TTC549 (cell line): Measurements from ENCODE around the gene DDX51.
"Not testable (repeated sequence)": the region's sequence is repeated elsewhere in the genome, so short reads cannot be mapped to it uniquely, and the experiment has no call there.

Experiments
- FAIRE-seq: peaks from 2 replicates; lab custom pipeline; 2012; peaks lifted over from hg19 to GRCh38; lab: Jason Lieb, UNC

Gene DDX51

DNA sequence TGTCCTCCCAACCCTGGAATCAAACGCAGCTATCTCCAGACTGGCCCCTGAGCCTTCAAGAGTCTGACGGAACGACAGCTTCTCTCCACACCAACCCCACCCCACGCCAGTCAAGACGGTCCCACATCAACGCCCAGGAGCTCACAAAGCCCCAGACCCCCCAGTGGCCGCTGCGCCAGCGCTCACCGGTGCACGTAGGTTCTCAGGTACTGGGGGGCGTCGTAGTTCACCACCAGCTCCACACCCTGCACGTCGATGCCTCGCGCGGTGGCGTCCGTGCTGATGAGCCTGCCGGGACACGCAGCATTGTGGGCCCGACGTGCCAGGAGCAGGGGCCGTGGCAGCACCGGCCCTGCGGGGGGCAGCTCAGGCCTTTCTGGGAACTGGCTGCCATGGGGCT, 4.2 kb downstream of the DDX51 start:
- no peak for FAIRE-seq

DNA sequence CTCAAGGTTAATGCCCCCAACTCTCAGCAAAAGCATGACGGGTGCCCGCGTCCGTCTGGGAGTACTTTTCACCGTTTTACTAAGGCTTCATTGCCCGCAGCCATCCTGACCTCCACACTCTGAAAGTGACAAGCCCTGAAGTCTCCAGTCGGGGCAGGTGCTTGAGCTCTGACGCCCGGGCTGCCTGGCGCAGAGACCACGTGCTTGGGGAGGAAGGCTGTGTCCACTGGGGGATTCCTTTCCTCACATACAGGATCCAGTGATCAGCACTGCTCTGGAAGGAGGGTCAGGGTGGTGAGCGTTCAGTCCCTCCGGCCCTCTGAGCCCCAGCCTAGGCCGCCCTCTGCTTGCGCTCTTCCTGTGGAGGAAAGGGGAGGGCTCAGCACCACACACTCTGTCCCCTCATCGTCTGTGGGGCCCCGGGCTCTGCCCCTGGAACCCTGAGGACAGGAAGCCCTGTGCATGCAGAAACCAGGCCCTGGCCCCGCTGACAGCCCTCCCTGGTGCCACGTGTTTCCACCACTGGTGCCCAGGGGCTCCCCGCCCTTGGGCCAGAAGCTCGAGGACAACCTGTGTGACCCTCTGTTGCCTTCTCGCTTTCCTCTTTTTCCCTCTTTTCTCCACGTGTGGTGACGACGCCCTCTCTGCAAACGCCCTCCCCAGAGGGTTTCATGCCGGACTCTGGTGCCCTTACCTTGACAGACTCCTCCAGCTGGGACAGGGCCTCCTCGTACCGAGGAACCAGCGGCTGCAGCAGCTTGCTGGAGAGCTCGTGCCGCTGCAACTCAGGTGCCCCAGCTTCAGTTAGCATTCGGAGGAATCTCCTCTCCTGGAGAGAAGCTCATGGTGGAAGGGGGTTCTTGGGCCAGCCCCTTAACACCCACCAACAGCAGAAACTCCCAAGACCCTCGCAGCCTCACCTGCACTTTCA, 4.9 kb downstream of the DDX51 start:
- no peak for FAIRE-seq

DNA sequence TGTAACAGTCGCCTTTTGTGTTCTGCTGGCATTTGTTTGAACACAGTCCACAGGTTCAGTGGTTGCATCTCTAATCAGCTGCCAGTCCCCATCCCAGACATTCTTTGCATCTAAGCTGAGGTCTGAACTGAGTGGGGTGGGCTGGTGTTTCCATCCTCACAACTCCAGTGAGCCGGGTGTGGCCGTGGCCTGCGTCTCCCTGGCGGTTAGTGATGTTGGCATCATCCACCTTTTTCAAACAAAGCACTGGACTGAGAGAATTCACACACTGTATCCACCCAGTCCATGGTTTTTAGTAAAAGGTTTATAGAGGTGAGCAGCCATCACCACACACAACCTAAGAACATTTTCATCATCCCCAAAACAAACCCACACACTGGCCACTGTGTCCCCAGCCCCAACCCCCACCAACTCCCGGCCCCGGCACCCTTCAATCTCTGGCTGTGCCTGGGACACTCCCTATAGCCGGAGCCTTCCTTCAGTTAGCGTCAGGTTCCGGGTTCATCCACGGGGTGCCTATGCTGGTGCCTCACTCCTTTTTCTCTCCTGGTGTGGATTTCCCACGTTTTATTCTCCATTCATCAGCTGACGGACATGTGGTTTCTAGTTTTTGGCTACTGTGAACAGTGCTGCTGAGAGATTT, 6.5 kb downstream of the DDX51 start:
- FAIRE-seq = no peak

DNA sequence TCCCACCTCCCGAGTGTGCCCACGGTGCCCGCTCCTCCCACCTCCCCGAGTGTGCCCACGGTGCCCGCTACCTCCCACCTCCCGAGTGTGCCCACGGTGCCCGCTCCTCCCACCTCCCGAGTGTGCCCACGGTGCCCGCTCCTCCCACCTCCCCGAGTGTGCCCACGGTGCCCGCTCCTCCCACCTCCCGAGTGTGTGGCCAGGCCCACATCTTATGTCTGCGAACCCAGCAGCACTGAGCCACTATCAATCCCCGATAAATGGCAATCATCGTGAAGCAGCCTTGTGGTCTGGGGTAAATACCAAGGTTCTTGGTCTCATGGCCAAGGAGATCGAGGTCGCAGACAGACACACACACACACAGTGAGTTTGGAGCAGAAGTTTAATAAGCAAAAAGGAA, 7.9 kb downstream of the DDX51 start:
- not testable (repeated sequence) for FAIRE-seq

DNA sequence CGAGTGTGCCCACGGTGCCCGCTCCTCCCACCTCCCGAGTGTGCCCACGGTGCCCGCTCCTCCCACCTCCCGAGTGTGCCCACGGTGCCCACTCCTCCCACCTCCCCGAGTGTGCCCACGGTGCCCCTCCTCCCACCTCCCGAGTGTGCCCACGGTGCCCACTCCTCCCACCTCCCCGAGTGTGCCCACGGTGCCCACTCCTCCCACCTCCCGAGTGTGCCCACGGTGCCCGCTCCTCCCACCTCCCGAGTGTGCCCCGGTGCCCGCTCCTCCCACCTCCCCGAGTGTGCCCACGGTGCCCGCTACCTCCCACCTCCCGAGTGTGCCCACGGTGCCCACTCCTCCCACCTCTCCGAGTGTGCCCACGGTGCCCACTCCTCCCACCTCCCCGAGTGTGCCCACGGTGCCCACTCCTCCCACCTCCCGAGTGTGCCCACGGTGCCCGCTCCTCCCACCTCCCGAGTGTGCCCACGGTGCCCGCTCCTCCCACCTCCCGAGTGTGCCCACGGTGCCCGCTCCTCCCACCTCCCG, 9.4 kb downstream of the DDX51 start:
- FAIRE-seq = not testable (repeated sequence)

DNA sequence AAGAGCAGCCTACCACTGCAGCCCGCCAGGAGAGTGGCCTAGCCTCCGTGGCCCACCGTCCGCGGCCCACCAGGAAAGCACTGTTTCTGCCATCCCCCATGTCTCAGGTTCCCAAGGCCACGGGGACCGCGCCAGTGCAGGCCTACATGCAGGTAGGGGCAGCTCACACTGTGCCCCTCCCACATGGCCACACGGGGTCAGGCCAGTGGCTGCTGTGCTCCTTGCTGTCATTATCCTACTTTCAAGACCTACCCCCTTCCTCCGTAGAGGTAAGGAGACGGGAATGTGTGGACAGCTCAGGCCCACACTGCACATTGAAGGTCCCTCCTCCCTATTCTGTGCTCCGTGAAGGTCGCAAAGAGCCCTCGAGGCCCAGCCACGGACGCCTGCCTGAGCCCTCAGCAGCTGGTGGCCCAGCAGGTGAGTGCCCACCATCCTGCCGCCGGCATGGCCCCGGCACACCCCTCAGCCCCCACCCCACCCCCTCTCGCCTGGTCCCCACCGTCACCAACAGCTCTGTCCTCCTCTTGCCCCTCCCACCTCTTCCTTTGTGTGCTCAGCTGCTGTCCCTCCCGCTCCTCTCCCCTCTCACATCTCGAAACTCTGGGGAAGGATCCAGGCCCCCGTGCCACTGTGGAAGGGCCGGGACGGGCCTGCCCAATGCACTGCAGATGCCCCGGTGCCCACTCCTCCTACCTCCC, 10.0 kb downstream of the DDX51 start:
- no peak for FAIRE-seq

DNA sequence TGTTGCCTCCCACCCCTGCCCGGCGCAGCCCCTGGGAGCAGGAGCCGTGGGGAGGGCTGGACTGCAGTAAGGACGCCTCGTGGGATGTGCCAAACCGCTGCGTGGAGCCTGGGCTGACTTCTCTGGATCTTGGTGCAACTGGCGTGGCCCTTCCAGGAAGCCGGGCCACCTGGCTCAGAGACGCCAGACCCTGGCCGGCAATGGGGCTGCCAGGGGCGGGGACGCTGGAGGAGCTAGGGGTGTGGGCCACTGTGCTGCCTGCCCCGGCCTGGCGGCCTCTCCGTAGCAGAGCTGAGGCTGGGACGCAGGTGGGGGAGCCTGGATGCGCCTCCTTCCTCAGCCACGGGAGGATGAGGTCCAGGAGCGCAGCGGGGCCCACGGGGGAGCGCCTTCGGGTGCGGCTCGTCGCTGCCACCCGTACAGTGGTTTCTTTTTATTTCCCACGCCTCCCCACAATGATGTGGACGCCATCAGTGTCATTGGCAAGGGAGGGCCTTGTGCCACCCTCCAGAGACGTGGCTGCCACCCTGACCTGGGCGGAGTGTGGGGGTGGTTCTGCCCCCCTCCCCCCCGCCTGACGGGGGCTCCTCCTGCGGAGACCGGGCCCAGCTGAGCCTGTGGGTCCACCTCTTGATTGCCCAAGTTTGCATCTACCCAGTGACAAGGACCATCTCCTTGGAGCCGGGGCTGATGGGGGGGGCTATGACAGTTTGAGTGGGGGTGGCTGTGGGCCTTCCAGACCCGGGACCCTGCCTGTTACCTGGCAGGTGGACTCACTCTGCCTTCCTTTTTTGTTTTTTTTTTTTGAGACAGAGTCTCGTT, 11.3 kb downstream of the DDX51 start:
- no peak for FAIRE-seq

DNA sequence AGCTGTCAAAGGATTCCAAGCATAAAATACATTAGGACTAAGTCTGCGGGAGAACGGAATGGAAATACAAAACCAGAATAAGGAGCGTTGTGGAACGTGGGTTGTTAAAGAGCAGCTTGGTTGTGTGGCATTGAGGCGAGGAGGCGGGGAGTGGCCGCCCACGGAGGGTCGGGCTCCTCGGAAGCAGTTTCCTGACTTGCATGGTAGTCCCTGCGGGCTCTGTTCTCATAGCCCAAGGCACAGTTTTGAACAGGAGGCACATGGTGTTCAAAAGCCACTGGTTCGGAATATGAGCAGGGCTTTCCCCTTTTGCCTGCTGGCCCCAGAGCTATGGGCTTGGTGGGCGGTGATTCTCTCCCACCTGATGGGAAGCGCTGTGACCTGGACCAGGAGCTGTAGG, 12.2 kb downstream of the DDX51 start:
- no peak for FAIRE-seq

DNA sequence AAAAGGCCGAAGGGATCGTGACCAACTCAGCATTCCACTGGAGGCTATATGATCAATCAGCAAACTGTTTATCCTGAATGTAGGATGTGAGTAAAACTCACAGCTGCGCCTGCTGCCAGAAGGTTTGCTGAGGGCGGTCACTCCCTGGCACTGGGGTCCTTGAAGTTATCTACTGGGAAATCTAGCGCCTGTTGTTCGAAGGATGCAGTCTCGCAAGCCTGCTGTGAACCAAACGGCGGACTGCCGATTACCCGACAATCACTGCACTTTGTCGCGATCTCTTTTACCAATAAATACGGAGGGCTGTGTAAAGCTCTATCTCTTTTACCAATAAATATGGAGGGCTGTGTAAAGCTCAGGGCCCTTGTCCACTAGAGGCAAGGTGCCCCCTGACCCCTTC, 12.9 kb downstream of the DDX51 start:
- FAIRE-seq = no peak

DNA sequence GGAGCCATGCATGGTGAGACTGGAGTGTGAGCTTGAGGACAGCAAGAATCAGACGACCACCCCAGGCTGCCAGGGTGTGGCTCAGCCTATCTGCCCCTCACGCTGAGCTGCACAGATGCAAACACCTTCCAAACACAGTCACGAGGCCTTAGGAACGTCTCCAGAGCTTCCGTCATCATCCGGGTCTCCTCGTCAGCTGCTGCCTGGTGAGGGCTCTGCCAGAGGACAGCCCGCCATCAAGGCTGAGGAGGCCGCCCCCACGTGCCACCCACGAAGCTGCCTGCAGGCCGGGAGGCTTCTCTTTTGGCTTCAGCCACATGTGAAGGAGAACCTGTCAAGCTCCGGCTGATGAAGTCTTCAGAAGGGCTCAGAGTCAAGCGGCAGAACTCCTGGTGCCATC, 13.4 kb downstream of the DDX51 start:
- no peak for FAIRE-seq

DNA sequence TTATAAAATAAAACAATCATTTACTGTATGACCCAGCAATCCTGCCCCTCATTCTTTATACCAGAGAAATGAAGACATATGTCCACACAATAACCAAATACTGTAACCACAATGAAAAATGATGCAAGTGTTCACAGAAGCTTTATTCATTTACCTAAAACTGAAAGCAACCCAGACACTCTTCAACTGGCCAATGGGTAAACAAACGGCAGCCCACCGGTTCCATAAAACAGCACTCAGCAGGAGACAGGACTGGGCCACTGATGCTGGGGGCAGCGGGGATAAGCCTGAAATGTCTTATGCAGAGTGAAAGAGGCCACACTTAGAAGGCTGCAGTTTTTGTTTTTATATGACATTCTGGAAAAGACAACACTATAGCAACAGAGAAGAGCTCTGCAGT, 15.1 kb downstream of the DDX51 start:
- no peak for FAIRE-seq

DNA sequence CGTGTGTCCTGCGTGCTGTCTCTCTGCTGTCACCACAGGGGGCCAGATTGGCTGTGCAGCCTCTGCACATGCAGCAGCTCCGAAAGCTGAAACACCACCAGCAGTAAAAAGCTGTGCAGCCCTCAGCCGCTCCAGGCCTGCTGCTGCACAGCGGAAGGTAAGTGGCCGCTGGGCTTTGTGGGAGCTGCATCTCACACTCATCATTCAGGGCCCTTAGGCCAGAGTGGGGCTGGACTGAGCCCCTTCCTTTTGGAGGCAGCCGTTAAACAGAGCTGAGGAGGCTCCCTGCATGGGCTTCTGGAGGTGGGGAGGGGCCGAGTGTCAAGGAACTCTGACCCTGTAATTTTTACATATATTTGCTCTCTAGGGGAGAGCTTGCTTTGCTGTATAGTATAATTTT, 17.1 kb downstream of the DDX51 start:
- FAIRE-seq = no peak

DNA sequence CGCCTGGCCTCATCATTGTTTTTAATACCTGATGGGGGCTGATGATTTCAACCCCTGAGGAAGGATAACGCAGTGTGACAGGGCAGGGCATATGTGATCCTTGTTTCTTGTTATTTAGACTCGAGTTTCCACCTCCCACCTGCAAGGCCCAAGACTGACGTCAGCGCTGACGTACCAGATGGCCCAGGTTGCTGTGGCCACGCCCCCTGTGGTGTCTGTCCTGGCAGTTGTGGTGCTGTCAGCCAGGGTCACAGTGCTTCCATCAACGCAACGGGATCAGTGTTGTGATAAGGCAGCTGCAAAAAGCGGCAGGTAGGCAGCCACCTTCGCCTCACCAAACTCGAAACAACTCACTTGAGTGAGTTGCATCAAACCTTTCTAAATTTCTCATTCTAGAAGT, 18.4 kb downstream of the DDX51 start:
- FAIRE-seq = no peak

DNA sequence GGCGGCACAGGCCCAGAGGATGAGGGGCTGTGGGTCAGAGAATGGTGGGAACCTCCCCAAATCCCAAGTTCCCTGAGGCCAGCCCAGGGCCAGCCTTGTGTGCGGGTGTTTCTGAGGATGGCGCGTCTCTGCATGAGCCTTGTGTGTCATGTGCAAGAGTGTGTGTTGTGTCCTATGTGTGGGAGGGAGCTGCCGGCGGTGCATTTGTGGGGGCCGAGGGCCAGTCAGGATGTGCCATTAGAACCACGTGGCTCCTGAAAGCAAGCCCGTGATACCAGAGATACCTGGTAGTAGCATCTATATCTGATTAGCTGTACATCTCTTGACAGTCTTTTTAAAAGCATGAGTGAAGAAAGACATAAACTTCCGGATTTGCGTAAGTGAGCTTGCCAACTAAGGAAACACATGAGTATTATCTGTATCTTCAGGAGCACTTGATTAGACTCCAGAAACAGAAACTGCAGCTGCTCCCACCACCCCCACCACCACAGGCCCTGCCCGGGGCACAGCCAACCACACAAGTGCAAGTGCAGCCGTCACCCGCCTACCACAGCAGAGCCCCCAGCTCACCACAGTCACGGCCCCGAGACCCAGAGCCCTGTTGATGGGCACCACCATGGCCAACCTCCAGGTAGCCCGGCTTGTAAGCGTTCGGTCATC, 19.2 kb downstream of the DDX51 start:
- no peak for FAIRE-seq

DNA sequence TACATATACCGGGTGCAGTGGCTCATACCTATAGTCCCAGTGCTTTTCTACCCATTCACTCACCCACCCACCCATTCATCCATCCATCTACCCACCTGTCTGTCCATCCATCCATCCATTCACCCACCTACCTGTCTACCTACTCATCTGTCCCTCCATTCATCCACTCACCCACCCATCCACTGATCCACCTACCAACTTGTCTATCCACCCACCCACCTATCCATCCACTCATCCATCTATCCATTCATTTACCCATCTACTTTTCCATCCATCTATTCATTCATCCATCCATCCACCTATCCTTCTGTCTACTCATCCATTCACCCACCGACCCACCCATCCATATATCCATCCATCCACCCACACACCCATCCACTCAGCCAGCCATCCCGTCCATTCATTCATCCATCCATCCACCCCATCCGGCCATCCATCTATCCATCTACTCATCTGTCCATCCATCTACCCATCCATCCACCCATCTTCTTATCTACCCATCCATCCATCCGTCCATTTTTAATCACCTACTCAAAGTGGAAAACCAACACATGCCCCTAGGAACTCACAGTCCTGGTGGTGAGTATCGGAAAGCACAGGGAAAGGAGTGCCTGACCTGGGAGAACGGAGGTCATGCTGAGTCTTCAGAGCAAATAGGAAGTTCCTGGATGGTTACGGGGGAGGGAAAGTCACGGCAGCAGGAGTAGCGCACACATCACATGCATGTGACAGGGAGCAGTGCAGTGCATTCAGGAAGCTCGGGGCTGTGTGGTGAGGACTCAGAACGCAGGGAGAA, 20.0 kb downstream of the DDX51 start:
- no peak for FAIRE-seq

DNA sequence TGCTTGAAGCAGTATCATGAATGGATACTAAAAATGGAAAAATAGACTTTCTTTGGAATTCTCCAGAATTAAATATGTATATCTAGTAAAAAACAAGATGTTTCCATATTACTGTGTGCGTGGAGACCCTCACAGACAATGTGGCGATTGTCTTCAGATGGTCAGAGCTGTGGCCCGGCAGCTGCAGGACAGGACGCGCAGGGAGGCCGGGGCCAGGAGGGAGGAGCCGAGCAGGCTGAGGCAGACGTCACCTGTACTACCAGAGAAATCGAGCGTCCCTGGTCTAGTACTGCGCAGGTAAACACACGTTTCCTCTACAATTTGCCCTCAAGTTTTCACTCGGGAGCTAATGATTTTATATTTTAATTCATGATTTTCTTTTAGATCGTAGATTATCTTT, 22.8 kb downstream of the DDX51 start:
- no peak for FAIRE-seq

DNA sequence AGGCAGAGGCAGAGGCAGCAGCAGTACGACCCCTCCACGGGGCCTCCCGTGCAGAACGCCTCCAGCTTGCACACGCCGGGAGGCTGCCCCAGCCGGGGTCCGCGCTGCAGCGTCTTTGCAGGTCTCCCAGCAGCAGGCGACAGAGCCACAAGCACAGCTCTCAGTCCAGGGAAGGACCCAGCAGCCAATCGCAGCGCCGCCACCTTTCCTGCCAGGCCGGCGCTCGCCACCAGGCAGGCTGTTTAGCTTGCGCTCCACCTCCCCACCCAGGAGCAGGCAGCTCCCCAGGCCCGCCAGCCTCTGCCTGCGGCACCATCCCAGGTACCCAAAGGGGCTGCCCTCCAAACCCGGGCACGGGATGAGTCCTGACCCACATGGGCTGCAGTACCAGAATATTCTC, 25.2 kb downstream of the DDX51 start:
- no peak for FAIRE-seq

DNA sequence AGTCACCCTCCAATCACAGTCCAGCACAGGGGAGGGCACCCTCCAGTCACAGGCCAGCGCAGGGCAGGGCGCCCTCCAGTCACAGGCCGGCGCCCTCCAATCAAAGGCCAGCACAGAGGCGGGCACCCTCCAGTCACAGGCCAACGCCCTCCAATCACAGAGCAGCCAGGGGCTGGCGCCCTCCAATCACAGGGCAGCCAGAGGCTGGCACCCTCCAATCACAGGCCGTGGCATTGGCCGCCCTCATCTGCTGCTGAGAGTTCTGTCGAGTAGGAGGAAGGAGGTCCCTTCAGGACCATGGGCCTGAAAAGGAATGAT, 26.6 kb downstream of the DDX51 start:
- no peak for FAIRE-seq

DNA sequence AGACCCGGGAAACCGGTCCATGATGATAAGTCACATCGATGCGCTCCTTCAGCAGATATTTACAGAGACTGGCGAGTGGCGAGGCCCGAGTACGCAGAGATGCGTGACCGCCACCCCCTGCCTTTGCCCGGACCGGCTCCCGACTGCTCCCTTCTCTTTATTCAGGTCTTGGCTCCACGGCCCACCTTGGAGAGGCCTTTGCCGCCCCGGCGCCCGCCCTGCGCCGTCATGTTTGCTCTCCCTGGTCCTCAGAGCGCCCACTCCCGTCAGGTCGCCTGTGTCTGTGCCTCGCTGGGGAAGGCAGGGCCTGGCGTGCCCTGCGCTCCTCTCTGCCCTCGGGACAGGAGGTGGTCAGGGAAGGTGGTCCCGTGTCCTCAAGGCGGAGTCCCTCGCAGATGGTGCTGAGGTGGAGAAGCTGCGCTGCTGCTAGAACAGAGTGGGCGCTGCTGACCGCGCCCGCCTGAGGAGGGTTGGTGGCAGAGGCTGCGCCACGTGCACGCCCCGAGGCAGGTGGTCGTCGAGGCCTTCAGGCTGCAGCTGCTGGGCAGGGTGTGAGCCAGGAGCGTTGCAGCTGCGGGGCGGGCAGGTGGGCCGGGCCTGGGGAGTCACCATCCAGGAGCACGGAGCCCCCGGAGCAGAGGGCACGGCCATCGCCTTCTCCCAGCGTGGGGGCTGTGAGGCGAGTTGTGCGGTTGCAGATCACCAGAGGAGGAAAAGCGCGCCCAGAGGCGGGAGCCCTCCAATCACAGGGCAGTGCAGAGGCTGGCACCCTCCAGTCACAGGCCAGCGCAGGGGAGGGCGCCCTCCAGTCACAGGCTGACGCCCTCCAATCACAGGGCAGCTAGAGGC, 27.2 kb downstream of the DDX51 start:
- FAIRE-seq = no peak

DNA sequence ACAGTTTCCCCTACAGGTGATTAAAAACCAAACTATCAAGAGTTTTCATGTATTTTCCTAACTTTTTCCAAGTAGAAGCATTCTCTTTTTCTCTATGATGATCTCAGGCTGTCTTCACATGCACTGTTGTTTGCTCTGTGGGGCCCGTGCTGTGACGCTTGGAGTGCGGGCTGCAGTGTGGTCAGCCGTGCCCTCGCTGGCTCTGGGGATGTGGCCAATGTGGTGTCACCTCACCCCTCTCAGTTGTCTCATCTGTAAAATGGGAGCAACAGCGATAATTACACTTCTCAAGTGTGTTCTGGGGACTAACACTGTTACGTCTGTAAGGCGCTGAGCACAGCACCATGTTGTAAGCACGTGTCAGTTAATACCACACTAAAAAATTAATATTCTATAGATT, 28.6 kb downstream of the DDX51 start:
- no peak for FAIRE-seq
